ENCODE measurements around the gene SPSB3.

Gene SPSB3

DNA sequence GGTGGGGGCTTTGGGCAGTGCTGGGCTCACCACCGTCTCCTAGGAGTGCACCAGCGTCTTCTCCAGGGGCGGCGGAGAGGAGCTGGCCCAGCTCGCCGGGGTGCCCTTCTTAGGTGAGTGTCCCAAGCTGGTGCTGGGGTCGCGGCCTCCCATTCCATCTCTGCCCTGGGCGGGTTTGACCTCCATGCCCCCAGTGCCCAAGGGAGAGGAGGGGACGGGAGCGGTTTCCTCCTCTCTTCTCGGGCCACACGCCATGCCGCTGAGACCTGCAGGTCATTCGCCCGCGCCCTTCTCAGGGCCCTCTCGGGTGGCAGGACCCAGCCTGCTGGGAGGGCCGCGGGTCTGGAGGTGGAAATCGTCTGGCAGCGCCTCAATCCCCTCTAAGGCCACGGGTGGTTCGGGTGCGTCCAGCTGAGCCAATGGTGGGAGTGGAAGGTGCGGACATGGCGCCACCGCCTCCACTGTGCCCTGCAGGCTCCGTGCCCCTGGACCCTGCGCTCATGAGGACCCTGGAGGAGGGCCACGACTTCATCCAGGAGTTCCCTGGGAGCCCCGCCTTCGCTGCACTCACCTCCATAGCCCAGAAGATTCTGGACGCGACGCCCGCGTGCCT, 5.8 kb upstream of the SPSB3 start:
- DNase-seq, result no peak

DNA sequence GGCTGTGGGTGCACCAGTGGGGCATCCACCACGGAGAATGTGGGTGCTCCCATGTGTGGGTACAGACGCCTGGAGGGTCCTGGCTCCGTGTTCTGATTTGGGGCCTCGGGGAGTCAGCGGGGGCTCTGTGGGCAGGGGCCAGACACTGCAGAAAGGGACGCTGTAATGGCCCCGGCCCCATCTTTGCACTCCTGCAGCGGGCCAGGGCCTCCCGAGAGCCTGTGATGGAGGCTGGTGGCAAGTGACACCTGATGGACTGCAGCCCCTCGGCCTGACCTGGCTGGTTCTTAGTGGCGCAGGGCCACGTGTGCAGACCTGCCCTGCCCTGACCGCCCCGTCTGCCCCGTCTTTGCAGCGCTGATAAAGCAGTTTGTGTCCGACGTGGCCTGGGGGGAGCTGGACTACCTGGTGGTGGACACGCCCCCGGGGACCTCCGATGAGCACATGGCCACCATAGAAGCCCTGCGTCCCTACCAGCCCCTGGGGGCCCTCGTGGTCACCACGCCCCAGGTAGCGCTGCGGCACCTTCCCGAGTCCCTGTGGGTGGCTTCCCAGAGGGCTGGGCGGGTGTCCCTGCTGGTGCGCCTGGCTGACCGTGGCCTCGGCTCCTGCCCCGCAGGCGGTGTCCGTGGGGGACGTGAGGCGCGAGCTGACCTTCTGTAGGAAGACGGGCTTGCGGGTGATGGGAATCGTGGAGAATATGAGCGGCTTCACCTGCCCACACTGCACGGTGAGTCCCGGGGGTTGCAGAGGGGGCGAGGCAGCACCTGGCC, 5.1 kb upstream of the SPSB3 start:
- DNase-seq, result no peak

DNA sequence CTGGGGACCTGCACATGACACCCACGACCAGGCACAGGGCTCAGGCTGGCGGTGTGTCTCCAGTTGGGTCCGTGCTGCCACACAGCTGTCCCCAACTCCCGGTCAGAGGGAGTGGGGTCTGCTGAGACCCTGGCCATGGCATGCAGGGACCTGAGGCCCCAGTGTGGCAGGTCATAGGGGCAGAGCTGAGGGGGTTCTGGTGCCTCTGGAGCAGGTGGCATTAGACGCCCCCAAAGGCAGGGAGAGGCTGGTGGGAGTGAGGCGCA, 4.6 kb upstream of the SPSB3 start:
- no peak for DNase-seq

DNA sequence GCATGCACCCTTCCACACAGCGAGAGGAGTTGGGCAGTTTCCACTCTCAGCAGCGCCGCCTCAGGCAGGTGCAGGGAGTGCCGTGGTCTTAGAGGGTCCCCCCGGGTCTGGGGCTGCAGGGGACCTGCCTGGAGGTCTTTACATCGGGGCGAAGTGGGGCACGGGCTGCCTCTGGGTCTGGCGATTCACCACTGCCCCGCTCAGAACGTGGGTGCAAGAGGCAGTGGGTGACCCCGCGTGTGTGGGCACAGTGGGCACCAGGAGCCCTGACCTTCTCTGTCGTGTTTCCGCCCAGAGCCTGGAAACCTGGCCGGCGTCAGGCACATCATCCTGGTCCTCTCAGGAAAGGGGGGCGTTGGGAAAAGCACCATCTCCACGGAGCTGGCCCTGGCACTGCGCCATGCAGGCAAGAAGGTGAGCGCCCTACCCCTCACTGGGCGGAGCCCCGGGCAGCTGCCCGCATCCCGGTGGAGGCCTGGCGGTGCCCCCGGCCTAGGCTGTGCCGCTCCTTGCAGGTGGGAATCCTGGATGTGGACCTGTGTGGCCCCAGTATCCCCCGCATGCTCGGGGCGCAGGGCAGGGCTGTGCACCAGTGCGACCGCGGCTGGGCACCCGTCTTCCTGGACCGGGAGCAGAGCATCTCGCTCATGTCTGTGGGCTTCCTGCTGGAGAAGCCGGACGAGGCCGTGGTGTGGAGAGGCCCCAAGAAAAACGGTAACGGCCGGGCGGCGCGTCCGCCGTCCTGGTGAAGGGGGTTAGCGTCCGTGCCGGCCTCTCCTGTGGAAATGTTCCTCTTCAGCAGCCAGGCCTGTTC, 4.1 kb upstream of the SPSB3 start:
- DNase-seq, result no peak

DNA sequence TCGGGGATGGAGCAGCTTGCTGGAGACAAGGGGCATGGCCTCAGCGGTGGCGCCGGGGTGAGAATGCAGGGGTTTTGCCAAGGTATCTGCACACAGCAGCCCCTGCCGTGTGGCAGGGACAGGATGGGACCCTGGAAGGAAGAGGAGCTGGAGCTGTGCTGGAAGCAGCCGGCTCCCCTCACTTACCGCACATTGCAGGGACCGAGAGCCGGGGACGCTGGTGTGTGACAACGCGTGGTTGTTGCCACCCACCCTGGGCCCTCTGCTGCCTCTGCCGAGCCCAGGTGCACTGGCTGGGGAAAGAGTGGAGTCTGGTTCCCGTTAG, 3.4 kb upstream of the SPSB3 start:
- no peak for DNase-seq

DNA sequence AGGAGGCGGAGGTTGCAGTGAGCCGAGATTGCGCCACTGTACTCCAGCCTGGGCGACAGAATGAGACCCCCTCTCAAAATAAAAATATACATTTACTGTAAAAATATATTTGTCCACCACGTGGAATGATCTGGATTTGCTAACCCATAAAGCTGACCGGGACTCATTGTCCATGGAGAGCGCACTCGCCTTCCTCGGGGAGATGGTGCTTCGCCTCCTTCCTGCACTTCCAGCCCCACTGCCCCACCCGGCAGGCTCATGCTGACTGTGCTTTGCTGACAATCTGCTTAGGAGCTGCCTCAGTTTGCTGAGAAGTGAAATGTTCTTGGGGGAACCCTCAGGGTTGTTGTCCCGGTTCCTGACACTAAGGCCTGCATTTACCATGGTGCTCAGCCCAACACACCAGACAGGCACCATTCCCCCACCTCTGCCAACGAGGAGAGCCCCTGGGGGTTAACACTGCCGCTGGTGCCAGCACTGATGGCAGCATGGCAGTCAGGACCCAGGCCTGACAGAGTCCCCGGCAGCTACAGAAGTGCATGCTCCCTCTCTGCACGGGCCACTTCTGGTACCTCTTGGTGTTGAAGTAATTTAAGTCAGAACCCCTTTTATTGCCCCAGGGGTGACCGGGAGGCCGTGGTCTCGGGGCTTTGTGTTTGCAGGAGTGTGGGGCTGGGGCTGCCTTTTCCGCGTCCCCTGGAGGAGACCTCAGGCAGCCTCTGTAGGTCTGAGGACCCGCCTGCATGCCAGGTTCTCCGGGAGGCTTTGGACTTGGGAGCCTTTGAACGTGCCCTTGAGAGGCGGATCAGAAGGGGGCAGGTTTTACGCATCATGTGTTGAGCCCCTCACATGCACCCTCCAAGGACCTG, 2.8 kb upstream of the SPSB3 start:
- DNase-seq, result no peak

DNA sequence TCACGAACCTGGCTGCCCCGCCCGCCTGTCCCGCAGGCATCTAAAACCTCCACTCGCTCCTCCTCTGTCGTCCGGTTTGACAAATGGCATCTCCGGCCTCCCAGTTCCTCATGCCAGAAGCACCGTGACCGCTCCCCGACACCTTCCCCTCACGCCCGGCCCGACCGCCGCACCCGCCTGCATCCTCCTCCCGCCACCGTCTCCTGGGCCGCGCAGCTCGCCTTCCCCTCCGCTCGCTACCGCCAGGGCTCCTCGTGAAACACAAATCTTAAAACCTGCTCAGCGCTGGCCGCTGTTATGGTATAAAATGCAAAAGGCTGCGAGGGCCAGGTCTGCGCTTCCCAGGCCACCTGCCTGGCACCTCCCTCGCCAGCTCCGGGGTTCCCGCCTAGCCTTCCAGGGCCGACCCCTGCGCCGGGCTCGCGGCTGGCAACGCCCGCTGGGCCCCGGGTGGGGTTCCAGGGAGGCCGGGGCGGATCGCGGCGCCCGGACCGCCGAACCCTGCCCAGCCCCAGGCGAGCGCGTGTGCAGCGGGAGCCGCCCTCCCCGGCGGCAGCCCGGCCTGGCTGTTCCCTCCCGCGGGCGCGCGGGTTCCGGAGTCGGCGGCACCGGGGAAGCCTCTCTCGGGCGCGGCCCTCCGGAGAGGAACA, 488 bp downstream of the SPSB3 start:
- DNase-seq, result peak; percentile 40

DNA sequence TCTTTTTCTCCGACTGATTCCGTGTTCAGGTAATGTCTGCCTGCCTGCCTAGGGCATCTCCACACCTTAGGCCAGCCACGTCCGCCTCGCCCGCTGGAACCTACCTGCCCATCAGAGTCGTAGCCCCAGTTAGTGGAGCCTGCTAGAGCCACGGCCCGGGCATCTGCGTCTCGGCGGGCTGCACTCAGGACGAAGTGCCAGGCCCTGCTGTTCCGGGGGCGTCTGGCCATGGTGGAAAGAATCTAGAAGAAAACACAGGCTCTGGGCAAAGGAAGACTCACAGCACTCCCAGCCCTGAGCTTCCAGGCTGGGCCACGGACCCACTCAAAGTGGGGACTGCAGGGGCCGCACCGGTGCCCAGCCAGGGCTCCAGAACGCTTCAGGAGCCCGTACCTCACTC, 1.1 kb downstream of the SPSB3 start:
- no peak for DNase-seq

DNA sequence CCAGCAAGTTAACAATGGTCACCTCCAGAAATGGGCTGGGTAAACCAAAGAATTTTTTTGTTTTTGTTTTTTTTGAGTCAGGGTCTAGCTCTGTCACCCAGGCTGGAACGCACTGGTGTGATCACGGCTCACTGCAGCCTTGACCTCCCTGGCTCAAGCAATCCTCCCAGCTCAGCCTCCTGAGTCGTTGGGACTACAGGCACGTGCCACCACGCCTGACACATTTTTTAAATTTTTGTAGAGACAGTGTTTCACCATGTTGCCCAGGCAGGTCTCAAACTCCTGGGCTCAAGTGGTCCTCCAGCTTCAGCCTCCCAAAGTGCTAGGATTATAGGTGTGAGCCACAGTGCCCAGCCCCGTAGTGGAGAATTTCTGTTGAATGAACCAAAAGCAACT, 1.7 kb downstream of the SPSB3 start:
- DNase-seq, result no peak

DNA sequence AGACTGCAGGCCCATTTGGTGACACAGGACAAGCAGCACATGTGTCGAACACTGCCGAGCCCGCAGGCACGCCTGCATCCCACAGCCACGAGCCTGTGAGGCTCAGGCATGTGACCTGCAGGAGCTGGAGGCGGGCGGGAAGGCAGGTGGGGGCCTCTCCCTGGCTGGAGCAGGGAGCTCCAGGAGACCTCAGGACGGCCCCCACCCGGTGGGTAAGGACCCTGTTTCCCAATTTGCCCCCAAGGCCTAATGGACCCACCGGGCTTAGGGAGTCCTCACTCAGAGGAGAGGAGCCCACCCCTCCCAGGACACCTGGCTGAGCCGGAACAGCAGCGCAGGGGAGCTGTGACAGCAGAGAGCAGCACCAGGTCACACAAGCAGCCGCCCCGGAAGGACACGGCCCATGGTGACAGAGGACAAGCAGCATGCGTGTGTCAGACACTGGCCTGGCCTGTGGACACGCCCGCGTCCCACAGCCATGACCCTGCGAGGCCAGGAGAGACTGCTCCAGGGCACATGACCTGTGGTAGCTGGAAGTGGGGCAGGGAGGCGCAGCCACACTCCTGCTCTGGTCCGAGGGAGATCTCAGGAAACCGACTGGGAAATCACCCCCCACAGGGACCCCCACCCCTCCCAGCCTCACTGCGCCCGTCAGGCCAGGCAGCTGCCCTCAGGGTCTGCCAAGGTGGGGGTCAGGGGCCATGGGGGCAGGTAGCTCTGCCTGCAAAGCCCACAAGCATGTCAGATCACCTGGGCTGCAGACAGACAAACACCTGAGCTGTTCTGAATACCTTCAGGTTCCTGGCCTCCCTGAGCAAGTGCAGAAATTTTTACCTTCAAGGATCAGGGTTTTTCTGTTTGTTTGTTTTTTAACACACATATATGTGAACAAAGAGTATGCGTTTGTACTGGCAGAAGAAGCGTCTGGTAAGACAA, 2.4 kb downstream of the SPSB3 start:
- no peak for DNase-seq

DNA sequence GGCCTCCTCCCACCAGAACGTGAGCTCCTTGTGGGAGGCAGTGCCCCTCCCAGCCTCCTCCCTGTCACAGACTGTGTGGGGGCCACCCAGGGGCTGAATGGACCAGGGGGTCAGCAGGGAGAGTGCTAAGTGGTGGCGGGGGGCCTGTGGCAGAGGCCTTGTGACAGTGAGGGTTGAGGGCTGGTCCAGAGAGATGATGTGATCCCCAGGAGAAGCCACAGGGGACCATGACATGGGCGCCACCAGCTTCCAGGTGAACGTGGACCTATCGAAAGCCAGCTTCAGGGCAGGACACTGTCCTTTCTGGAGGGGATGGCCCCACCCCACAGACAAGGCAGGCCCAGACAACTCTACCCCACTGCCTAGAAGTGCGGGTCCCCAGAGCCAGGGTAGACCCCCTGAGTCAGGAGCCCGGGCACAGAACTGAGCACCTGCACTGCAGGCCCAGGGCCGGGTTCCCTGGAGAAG, 3.1 kb downstream of the SPSB3 start:
- no peak for DNase-seq

DNA sequence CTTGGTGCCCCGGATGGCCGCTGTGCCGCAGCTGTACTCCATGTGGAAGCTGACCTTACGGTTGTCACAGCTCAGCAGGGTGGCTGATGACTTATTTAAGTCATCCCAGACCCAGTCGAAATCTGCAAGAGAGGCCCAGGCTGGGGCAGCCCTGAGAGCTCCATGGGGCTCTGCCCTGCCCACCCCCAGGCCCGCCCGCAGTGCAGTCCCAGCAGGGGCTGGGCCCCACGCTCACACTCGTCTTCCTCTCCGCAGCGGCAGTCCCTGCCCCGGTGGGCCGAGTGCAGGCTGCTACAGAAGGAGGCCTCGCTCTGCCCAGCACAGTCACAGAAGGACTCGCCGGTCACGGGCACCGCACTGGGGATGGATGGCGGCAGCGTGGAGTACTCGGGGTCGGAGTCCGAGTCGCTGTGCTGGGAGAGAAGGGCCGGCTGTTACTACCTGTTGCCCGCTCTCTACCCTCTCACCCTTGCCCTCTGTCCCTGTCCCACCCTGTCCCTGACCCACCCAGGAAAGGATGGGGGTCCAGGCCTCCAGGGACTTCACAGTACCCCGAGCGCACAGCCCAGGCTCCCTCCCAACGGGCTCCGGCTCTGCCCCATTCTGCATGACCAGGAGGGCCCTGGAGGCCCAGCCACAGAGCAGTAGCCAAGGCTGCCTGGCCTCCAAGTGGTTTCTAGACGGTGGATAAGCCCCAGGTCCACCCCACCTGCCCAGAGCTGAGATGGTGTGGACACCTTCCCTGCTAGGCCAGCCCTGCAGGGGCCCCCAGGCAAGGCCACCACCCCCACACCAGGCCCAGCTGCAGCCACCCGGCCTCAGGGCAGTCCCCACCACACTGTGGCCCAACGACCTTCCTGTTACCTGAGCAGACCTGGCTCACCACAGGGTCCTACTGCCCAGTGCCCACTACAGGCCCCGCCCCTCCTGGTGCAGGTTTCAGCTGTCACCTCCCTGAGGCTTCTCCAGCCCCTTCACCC, 3.9 kb downstream of the SPSB3 start:
- DNase-seq, result no peak

DNA sequence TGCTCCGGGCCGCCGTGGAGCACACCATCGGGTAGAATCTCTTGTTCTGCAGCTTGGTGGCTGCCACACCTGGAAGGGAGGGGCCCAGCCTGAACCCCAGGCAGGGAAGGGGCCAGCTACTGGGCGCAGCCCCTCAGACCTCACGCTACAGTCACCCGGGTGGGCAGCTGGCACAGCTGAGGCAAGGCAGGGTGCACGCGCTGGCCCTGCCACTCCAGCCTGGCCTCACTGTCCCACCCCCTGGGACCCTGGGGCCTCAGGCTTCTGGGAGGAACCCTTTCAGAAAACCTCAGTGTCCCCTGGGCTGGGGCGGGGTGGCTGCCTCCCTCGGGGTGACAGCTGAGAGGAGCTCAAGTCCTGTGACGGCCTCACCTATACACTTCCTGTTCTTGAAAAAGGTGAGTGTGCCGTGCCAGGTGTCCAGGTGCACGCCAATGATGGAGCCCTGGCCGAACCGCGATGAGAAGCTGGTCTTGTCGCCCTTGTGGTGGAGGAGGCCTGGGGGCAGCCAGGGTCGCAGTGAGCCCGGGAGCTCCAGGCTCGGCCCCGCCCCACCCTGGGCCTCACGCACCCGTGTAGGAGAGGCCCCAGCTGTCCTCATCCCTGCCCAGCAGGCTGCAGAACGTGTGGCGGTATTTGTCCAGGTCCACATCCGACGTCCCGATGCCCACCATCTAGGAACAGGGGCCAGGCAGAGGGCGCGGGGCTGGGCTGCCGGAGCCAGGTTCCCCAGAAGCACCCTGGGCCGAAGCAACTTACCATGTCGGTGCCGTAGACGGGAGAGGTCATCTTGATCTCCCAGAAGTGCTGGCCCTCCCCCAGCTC, 4.8 kb downstream of the SPSB3 start:
- peak; percentile 3 for DNase-seq

DNA sequence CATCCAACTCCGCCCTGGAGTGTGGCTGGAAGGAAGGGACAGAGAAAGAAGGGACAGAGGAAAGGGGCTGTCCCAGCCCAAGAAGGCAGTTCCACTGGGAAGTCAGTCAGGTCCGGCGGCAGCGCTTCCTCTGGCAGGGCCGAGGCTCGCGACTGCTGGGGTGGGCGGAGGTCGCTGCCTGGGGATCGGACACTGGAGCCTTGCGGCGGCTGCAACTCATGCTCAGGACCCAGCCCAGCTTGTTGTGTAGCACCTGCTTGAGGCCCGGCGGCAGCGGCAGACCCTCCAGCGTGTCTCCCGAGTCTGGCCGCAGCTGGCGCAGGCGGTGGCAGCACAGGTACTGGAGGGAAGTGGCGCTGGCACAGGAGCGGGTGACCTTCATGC, 5.4 kb downstream of the SPSB3 start:
- peak; percentile 3 for DNase-seq

DNA sequence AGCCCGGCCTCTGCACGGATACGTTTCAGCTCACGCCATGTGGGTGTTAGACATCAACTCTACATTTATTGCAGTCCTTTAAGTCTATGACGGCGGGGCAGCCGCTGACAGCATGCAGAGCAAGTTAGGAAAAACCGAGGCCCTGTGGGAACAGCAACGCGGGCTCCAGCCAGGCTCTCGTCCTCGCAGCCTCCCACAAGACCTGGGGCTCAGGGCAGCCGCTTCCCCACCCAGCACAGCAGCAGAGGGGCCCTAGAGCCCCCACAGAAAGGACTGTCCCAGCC, 5.8 kb downstream of the SPSB3 start:
- DNase-seq, result no peak

DNA sequence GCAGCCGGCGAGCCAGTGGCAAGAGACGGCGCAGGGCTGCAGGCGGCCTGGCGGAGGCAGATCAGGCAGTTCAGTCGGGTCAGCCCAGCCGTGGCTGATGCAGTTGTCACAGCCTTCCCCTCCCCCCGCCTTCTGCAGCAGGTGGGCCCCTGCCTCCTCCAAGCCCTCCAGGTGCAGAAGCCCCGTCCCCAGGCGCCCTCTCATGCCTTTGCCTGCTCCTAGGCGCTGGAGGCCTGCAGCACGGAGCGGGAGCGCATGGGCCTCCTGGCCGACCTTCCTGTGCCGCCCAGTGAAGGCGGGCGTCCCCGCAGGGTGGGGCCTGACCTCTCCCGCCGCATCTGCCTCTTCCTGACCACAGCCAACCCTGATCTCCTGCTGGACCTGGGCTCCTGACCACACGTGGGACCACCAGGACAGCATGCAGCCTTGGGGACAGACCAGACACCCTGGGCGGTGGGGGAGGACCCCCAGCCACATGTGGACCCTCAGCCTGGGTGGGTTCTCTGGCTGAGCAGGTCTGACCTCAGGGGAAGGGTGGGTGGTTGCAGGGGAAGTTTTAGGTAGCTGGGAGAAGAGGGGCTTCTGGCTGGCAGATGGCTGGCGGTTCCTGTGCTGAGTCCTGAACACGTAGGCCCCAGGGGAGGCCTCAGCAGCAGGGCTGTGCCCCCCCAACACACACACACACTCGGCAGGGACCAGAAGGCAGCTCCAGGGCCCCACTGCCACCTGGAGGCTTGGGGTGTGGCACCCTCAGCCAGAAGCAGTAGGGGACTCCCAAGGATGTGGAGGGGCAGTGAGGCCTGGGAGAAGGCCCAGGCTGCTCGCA, 6.3 kb downstream of the SPSB3 start:
- DNase-seq, result no peak

DNA sequence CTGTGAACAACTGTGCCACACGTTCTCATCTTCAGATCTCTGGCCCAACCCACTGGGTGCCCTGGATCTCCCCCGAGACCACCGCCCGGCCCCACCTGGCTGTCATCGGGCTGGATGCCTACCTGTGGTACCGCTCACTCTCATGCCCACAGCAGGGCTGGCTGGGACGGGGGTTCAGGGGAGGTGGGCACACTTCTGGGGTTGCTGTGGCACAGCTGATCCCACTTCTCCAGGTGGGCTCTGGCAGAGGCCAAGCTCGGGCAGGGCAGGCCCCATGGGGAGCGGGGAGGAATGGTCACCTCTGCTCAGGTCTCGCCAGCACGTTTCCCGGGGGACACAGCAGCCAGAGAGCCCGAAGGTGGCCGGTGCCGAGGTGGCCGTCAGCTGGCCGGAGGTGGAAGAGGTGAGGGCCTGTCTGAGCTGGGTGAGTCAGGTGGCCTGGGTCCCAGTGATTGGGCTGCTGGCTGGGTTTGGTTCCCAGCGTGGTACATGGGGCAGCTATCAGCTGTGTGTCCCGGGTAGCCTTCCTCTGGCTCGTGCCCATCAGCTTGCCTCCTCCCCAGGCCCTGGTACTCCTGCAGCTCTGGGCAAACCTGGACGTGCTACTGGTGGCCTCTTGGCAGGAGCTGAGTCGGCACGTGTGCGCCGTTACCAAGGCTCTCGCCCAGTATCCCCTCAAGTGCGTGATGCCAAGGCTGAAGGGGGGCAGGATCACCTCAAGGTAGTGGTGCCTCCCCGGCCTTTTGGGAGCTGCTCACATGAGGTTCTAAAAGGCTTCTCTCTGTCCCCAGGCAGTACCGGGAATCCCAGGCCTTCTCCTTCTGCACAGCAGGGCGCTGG, 7.1 kb downstream of the SPSB3 start:
- no peak for DNase-seq

DNA sequence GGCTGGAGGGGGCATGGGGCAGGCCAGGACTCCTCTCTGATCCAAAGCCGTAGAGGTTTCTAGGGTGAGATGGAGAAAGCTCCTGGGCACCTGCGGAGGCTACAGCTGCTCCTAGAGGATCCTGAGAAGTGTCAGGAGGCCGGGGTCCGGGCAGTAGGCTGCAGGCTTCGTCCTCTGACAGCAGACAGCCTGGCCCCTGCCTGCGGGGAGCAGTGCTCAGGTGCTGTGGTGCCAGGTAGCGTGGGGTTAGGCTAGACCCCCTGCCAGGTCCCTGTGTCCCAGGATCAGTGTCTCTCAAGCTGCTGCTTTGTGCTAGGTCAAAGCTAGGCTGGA, 8.0 kb downstream of the SPSB3 start:
- DNase-seq, result no peak

All from stimulated activated CD4-positive, alpha-beta T cell treated with anti-CD3 and anti-CD28 coated beads, Interleukin-4, amount 100 ng/mL, for 24 hours (primary cell).